Retinal pigment epithelial cell (primary cell): ENCODE data around the gene PAN3.

ENCODE experiments used
- DNase-seq: peaks from one replicate; pipeline ENCODE4 v3.0.0-alpha.2; 2010; ENCODE audit warnings: low read depth
- H3K4me3 ChIP-seq: 2 replicates; pipeline ENCODE4 v1.5.1; 2011; ENCODE audit warnings: mild to moderate bottlenecking, low read length, control low read depth, moderate library complexity
- TF ChIP-seq, protein P1 (sequence below): conservative IDR thresholded peaks from 2 replicates; pipeline ENCODE4 v1.5.1; 2011; ENCODE audit warnings: low read depth, low read length, control low read depth, inconsistent platforms

PAN3 gene

GRCh38 chr13:28218679-28219078 lies 80.3 kb downstream of the PAN3 start:
- DNase-seq = no peak
- no peak overlapping the region for H3K4me3 ChIP-seq
- TF ChIP-seq, protein P1, sequence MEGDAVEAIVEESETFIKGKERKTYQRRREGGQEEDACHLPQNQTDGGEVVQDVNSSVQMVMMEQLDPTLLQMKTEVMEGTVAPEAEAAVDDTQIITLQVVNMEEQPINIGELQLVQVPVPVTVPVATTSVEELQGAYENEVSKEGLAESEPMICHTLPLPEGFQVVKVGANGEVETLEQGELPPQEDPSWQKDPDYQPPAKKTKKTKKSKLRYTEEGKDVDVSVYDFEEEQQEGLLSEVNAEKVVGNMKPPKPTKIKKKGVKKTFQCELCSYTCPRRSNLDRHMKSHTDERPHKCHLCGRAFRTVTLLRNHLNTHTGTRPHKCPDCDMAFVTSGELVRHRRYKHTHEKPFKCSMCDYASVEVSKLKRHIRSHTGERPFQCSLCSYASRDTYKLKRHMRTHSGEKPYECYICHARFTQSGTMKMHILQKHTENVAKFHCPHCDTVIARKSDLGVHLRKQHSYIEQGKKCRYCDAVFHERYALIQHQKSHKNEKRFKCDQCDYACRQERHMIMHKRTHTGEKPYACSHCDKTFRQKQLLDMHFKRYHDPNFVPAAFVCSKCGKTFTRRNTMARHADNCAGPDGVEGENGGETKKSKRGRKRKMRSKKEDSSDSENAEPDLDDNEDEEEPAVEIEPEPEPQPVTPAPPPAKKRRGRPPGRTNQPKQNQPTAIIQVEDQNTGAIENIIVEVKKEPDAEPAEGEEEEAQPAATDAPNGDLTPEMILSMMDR = no peak

GRCh38 chr13:28219408-28220099 lies 81.2 kb downstream of the PAN3 start:
- TF ChIP-seq, protein P1 = no peak
- no peak for DNase-seq
- H3K4me3 ChIP-seq = no peak overlapping the region

DNA sequence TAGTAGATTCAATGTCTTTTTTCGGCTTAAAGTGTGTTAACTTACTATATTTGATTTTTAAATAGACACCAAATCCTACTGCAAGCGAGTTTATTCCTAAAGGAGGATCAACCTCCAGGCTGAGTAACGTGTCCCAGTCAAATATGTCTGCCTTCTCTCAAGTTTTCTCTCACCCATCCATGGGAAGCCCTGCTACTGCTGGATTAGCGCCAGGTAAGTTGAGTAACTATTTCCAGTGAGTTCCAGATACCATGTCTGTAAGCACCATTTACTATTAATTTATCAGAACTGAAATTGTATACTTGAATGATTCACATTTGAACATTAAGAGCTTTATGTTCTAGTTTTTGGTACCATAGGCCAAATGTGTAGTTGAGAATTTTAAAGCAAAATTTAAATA lies 81.8 kb downstream of the PAN3 start:
- no peak for DNase-seq
- H3K4me3 ChIP-seq = no peak overlapping the region
- TF ChIP-seq, protein P1 = no peak

DNA sequence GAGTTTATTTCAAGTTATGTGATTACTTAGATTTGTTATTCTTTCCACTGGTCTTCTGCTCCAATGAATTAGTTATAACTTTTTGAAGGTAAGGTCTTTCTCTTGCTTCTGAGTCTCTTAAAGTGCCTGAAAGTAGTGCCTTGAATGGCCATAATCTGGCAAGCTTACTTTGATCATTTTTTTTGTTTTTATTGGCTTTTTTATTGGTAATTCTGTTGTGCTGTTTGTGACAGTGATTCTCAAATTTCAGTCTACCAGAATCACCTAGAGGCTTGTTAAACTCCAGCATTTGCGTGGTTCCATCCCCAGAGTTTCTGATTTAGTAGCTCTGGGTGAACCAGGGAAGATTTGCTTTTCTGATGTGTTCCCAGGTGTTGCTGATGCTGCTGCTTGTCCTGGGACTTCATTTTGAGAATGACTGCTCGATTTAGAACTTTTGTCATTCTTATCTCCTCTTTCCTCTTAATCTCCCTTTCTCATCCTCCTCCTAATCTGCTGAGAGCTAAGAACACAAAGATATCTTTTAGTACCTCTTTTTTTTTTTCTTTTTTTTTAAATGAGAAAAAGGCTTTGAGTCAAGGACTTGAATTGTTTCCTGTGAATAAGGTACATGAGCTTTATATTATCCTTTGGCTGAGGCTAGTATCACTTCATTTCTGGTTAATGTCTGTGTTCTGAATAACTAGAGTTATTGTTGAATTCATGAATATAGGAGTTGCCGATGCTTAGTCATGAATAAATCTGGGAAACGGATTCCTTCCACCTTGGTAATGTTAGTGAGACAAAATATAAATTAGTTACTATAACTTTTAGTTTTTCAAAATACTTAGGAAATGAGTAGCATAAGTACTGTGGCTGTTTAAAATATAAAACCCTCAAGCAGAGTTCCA lies 91.4 kb downstream of the PAN3 start:
- TF ChIP-seq, protein P1 = no peak
- no peak overlapping the region for H3K4me3 ChIP-seq
- no peak for DNase-seq

DNA sequence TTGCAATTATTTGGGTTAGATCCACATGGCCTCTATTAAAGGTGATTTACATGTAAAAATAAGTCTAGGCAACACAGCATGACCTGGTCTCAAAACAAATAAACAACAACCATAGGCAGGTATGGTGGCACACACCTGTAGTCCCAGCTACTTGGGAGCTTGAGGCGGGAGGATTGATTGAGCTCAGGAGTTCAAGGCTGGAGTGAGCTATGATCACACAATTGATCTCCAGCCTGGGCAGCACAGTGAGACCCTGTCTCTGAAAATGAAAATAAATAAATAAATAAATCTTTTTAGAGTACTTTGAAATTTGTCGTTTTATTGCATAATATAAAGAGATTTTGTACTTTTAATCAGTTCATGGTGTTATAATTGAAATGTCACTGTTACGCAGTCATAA lies 93.3 kb downstream of the PAN3 start:
- H3K4me3 ChIP-seq = no peak overlapping the region
- TF ChIP-seq, protein P1 = no peak
- DNase-seq = no peak

GRCh38 chr13:28237944-28238343 lies 99.6 kb downstream of the PAN3 start:
- no peak overlapping the region for H3K4me3 ChIP-seq
- TF ChIP-seq, protein P1 = no peak
- DNase-seq = no peak
